Neuron (in vitro differentiated cells): ENCODE measurements around the gene ATF6B.

Experiments used
- H2AFZ ChIP-seq: one replicate; pipeline ENCODE4 v1.6.1; 2013; ENCODE audit warnings: low read depth, mild to moderate bottlenecking, inconsistent platforms, low read length, moderate library complexity
- H3K27me3 ChIP-seq: one replicate; pipeline ENCODE4 v1.6.1; 2013; ENCODE audit warnings: low read length; ENCODE audit not compliant: insufficient read depth
- H3K36me3 ChIP-seq: one replicate; pipeline ENCODE4 v1.6.1; 2013; ENCODE audit warnings: low read length; ENCODE audit not compliant: insufficient read depth
- H3K4me1 ChIP-seq: one replicate; pipeline ENCODE4 v1.6.1; 2013; ENCODE audit warnings: low read length; ENCODE audit not compliant: insufficient read depth
- H3K4me3 ChIP-seq: 2 replicates; pipeline ENCODE4 v1.5.1; 2013; ENCODE audit warnings: mild to moderate bottlenecking, low read length, moderate library complexity
- H3K9me3 ChIP-seq: one replicate; pipeline ENCODE4 v1.6.1; 2013; ENCODE audit warnings: low read length

Gene ATF6B

GRCh38 chr6:32132110-32132509 is 4.1 kb upstream of the ATF6B start:
- H3K4me3 ChIP-seq: no peak overlapping the region
- no peaks in the 10 kb centered on the region for H3K36me3 ChIP-seq
- H3K4me1 ChIP-seq: peaks cover 23% of the 10 kb centered on the region
- no peaks in the 10 kb centered on the region for H3K9me3 ChIP-seq
- H2AFZ ChIP-seq: no peak overlapping the region
- H3K27me3 ChIP-seq: no peaks in the 10 kb centered on the region

- H3K9me3 ChIP-seq: no peaks in the 10 kb centered on the region
- no peak overlapping the region for H2AFZ ChIP-seq
- no peak overlapping the region for H3K4me3 ChIP-seq
- H3K4me1 ChIP-seq: peaks cover 27% of the 10 kb centered on the region
- H3K36me3 ChIP-seq: peaks cover 6% of the 10 kb centered on the region
- H3K27me3 ChIP-seq: no peaks in the 10 kb centered on the region
These were observed 3.4 kb upstream of the ATF6B start for GRCh38 chr6:32131439-32131948.

- H3K4me3 ChIP-seq: peak overlapping the region; percentile 77
- H3K36me3 ChIP-seq: peaks cover 16% of the 10 kb centered on the region
- no peaks in the 10 kb centered on the region for H3K9me3 ChIP-seq
- peak overlapping the region; percentile 78 for H2AFZ ChIP-seq
- H3K4me1 ChIP-seq: peaks cover 24% of the 10 kb centered on the region
- no peaks in the 10 kb centered on the region for H3K27me3 ChIP-seq
These were observed 1.4 kb upstream of the ATF6B start for GRCh38 chr6:32129297-32130088.

- peak overlapping the region; percentile 77 for H3K4me3 ChIP-seq
- no peaks in the 10 kb centered on the region for H3K9me3 ChIP-seq
- peaks cover 21% of the 10 kb centered on the region for H3K36me3 ChIP-seq
These were observed 778 bp upstream of the ATF6B start for GRCh38 chr6:32128751-32129296.

GRCh38 chr6:32127409-32127716 is 683 bp downstream of the ATF6B start:
- H2AFZ ChIP-seq: no peak overlapping the region
- H3K4me3 ChIP-seq: peak overlapping the region; percentile 88
- peaks cover 25% of the 10 kb centered on the region for H3K36me3 ChIP-seq
- no peaks in the 10 kb centered on the region for H3K27me3 ChIP-seq
- H3K4me1 ChIP-seq: peaks cover 24% of the 10 kb centered on the region
- no peaks in the 10 kb centered on the region for H3K9me3 ChIP-seq

More at GRCh38 chr6:32128751-32129296, 778 bp upstream of the ATF6B start:
- H3K4me1 ChIP-seq: peaks cover 24% of the 10 kb centered on the region
- H2AFZ ChIP-seq: no peak overlapping the region
- no peaks in the 10 kb centered on the region for H3K27me3 ChIP-seq

- Histone ChIP-seq H3K4me3 (peak overlapping the region; percentile 88), H3K36me3 (peaks cover 29% of the 10 kb centered on the region), H3K4me1 (peaks cover 24% of the 10 kb centered on the region), H2AFZ (no peak overlapping the region), H3K27me3 (no peaks in the 10 kb centered on the region), H3K9me3 (no peaks in the 10 kb centered on the region)
These were observed 1.2 kb downstream of the ATF6B start for GRCh38 chr6:32126880-32127279.

GRCh38 chr6:32123681-32124080 is 4.4 kb downstream of the ATF6B start:
- Histone ChIP-seq H3K9me3 (no peaks in the 10 kb centered on the region), H2AFZ (no peak overlapping the region), H3K27me3 (no peaks in the 10 kb centered on the region), H3K4me3 (no peak overlapping the region), H3K36me3 (peaks cover 50% of the 10 kb centered on the region), H3K4me1 (peaks cover 17% of the 10 kb centered on the region)

- Histone ChIP-seq H3K9me3 (no peaks in the 10 kb centered on the region), H3K36me3 (peaks cover 64% of the 10 kb centered on the region), H3K4me1 (peaks cover 5% of the 10 kb centered on the region), H2AFZ (no peak overlapping the region), H3K27me3 (no peaks in the 10 kb centered on the region), H3K4me3 (no peak overlapping the region)
These were observed 7.4 kb downstream of the ATF6B start for GRCh38 chr6:32120573-32121059.

GRCh38 chr6:32118782-32119628 is 9.0 kb downstream of the ATF6B start:
- Histone ChIP-seq H3K4me1 (peaks cover 5% of the 10 kb centered on the region), H3K4me3 (no peak overlapping the region), H3K9me3 (no peaks in the 10 kb centered on the region), H3K36me3 (peaks cover 59% of the 10 kb centered on the region), H3K27me3 (no peaks in the 10 kb centered on the region), H2AFZ (no peak overlapping the region)

- H3K4me3 ChIP-seq: no peak overlapping the region
- no peaks in the 10 kb centered on the region for H3K9me3 ChIP-seq
- H3K4me1 ChIP-seq: peaks cover 8% of the 10 kb centered on the region
- H3K27me3 ChIP-seq: no peaks in the 10 kb centered on the region
- H2AFZ ChIP-seq: no peak overlapping the region
- H3K36me3 ChIP-seq: peaks cover 54% of the 10 kb centered on the region
These were observed 10.6 kb downstream of the ATF6B start for GRCh38 chr6:32117461-32117860.

GRCh38 chr6:32116674-32117073 is 11.4 kb downstream of the ATF6B start:
- Histone ChIP-seq H3K4me1 (peaks cover 11% of the 10 kb centered on the region), H3K27me3 (no peaks in the 10 kb centered on the region), H2AFZ (no peak overlapping the region), H3K36me3 (peaks cover 48% of the 10 kb centered on the region), H3K9me3 (no peaks in the 10 kb centered on the region), H3K4me3 (no peak overlapping the region)

- Histone ChIP-seq H3K9me3 (no peaks in the 10 kb centered on the region), H2AFZ (no peak overlapping the region), H3K36me3 (peaks cover 39% of the 10 kb centered on the region), H3K27me3 (no peaks in the 10 kb centered on the region), H3K4me1 (peaks cover 11% of the 10 kb centered on the region), H3K4me3 (no peak overlapping the region)
These were observed 12.4 kb downstream of the ATF6B start for GRCh38 chr6:32115623-32116022.

- no peak overlapping the region for H2AFZ ChIP-seq
- H3K9me3 ChIP-seq: no peaks in the 10 kb centered on the region
- H3K36me3 ChIP-seq: peaks cover 36% of the 10 kb centered on the region
- no peaks in the 10 kb centered on the region for H3K27me3 ChIP-seq
- H3K4me3 ChIP-seq: no peak overlapping the region
- H3K4me1 ChIP-seq: peaks cover 11% of the 10 kb centered on the region
These were observed 13.2 kb downstream of the ATF6B start for GRCh38 chr6:32114796-32115195.
